RWPE1 (cell line): ENCODE measurements around the gene MOSMO.
"Not testable (repeated sequence)": the region's sequence is repeated elsewhere in the genome, so short reads cannot be mapped to it uniquely, and the experiment has no call there.

Experiments used
- CTCF ChIA-PET: fragments of 350-600 bp; sonication (Branson Sonifier 250); formaldehyde crosslinking; extraction: SDS; loops from one replicate; lab custom pipeline; 2021; lab: Yijun Ruan, JAX
- POLR2A ChIA-PET: fragments of 400-600 bp; formaldehyde crosslinking; extraction: SDS; loops from one replicate; lab custom pipeline; 2020; ENCODE audit warnings: antibody characterized with exemption; ENCODE audit not compliant: low non-redundant PET; lab: Yijun Ruan, JAX
- DNase-seq: peaks from one replicate; pipeline ENCODE4 v3.0.0; 2012; ENCODE audit warnings: low spot score
- H3K27ac ChIP-seq: fragments of 450-650 bp; 2 replicates; pipeline ENCODE4 v1.5.1; 2017
- CTCF ChIP-seq: fragments of 450-650 bp; conservative IDR thresholded peaks from 2 replicates; pipeline ENCODE4 v1.5.1; 2017; ENCODE audit warnings: low read depth, mild to moderate bottlenecking

MOSMO gene

GRCh38 chr16:22120440-22120839 lies 112.5 kb downstream of the MOSMO start:
- H3K27ac ChIP-seq, result no peak overlapping the region
- no peak for TF ChIP-seq CTCF
- ChIA-PET POLR2A (interaction anchor here (0.6 kb wide), 1 partner anchor 11 kb away, joined by 3 read pairs; no protein-coding TSS in a partner anchor), CTCF (interaction anchor here (0.6 kb wide), 1 partner anchor 48 kb away, joined by 3 read pairs; no protein-coding TSS in a partner anchor)
- no peak for DNase-seq

GRCh38 chr16:22122239-22122638 lies 114.3 kb downstream of the MOSMO start:
- POLR2A ChIA-PET, result no interaction called here
- CTCF ChIA-PET, result no interaction called here
- no peak for TF ChIP-seq CTCF
- H3K27ac ChIP-seq, result no peak overlapping the region
- DNase-seq, result no peak

- ChIA-PET POLR2A (no interaction called here), CTCF (interaction anchor here (0.5 to 0.9 kb wide), 4 partner anchors 10 to 176 kb away, joined by 3 to 6 read pairs (median 4); no protein-coding TSS in a partner anchor)
- H3K27ac ChIP-seq, result no peak overlapping the region
- no peak for TF ChIP-seq CTCF
- DNase-seq, result no peak
Observed at GRCh38 chr16:22123146-22123545, 115.2 kb downstream of the MOSMO start.

GRCh38 chr16:22123759-22124490 lies 116.0 kb downstream of the MOSMO start:
- DNase-seq, result no peak
- H3K27ac ChIP-seq, result no peak overlapping the region
- POLR2A ChIA-PET, result no interaction called here
- CTCF ChIA-PET, result interaction anchor here (0.5 to 0.9 kb wide), 3 partner anchors 11 to 176 kb away, joined by 3 to 6 read pairs (median 4); no protein-coding TSS in a partner anchor
- no peak for TF ChIP-seq CTCF

- ChIA-PET POLR2A (no interaction called here), CTCF (no interaction called here)
- TF ChIP-seq CTCF, result no peak
- no peak for DNase-seq
- no peak overlapping the region for H3K27ac ChIP-seq
Observed at GRCh38 chr16:22124583-22125284, 116.8 kb downstream of the MOSMO start.

- CTCF ChIA-PET, result interaction anchor here (0.5 kb wide), 1 partner anchor 569 kb away, joined by 5 read pairs; no protein-coding TSS in a partner anchor
- H3K27ac ChIP-seq, result no peak overlapping the region
- no peak for DNase-seq
- TF ChIP-seq CTCF, result no peak
- POLR2A ChIA-PET, result no interaction called here
Observed at GRCh38 chr16:22126037-22126558, 118.2 kb downstream of the MOSMO start.

GRCh38 chr16:22128537-22128936 lies 120.6 kb downstream of the MOSMO start:
- H3K27ac ChIP-seq, CTCF ChIA-PET, POLR2A ChIA-PET, DNase-seq: not testable (repeated sequence)
